GM12865 (cell line): Measurements from ENCODE around the gene KIF3A.

Source experiments
- DNase-seq: peaks from one replicate; pipeline ENCODE4 v3.0.0; 2010; ENCODE audit warnings: low read depth
- H3K4me3 ChIP-seq: 2 replicates; pipeline ENCODE4 v1.5.1; 2011; ENCODE audit warnings: mild to moderate bottlenecking, low read depth, low read length, control low read depth
- TF ChIP-seq, protein P1 (sequence below): IDR thresholded peaks from 2 replicates; pipeline ENCODE4 v1.5.1; 2011; ENCODE audit warnings: low read length, control low read depth, low read depth, inconsistent platforms; ENCODE audit not compliant: insufficient read depth; ENCODE audit errors: missing control alignments

Gene KIF3A

DNA sequence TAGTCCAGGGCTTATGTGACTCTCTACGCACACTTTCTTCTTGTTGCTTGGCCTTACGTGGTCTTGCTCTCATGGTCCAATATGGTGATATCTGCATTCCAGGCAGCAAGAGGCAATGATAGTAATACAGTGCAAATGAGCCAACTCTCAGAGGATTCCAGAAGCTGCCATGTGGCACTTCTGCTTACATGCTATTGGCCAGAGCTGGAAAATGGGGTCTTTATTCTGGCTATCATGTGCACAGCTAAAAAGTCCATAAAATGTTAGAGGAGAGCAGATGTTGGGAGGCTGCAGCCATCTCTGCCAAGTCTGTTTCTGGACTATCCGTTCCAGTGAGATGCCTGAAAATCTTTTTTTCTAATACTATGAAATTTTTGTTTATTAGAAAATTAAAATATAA, 42.6 kb upstream of the KIF3A start:
- no peak overlapping the region for H3K4me3 ChIP-seq
- no peak for DNase-seq
- TF ChIP-seq, protein P1, sequence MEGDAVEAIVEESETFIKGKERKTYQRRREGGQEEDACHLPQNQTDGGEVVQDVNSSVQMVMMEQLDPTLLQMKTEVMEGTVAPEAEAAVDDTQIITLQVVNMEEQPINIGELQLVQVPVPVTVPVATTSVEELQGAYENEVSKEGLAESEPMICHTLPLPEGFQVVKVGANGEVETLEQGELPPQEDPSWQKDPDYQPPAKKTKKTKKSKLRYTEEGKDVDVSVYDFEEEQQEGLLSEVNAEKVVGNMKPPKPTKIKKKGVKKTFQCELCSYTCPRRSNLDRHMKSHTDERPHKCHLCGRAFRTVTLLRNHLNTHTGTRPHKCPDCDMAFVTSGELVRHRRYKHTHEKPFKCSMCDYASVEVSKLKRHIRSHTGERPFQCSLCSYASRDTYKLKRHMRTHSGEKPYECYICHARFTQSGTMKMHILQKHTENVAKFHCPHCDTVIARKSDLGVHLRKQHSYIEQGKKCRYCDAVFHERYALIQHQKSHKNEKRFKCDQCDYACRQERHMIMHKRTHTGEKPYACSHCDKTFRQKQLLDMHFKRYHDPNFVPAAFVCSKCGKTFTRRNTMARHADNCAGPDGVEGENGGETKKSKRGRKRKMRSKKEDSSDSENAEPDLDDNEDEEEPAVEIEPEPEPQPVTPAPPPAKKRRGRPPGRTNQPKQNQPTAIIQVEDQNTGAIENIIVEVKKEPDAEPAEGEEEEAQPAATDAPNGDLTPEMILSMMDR, result no peak

DNA sequence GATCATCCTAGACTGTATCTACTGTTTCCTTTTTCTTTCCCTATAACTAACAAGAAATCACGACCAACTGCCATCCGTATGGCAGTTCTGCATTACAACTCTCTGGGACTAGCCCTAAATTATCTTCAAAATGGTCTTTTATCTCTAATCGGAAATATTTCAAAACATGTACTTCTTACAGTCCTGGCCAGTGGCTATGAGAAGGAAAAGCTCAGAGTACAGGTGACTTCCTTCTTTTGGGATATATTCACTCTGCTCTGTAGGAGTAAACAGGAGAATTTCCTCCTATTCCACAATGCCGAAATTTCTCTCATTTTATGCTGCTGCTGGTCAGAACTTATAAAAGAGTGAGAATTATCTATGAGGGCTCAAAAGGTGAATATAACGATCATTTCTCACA, 41.5 kb upstream of the KIF3A start:
- H3K4me3 ChIP-seq, result no peak overlapping the region
- no peak for DNase-seq
- TF ChIP-seq, protein P1, result no peak

DNA sequence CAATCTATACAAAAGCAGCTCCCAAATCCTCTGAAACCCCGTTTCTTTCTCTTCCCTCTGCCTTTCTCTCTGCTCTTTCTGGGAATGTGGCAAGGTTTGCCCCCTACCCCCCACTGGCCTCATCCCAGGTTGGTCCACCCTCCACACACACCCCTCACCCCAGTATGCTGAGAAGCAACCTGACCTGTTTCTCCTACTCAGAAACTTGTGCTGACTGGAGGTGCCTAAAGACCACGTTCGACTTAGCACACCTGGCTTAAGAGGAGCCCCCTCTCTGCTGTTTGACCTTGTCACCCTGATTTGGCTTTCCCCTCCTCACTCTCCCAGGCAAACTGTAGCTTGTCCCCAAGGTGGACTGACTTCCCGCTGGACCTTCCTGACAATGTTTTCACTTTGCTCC, 40.8 kb upstream of the KIF3A start:
- H3K4me3 ChIP-seq, result peak overlapping the region; percentile 60
- TF ChIP-seq, protein P1, result no peak
- DNase-seq, result no peak

DNA sequence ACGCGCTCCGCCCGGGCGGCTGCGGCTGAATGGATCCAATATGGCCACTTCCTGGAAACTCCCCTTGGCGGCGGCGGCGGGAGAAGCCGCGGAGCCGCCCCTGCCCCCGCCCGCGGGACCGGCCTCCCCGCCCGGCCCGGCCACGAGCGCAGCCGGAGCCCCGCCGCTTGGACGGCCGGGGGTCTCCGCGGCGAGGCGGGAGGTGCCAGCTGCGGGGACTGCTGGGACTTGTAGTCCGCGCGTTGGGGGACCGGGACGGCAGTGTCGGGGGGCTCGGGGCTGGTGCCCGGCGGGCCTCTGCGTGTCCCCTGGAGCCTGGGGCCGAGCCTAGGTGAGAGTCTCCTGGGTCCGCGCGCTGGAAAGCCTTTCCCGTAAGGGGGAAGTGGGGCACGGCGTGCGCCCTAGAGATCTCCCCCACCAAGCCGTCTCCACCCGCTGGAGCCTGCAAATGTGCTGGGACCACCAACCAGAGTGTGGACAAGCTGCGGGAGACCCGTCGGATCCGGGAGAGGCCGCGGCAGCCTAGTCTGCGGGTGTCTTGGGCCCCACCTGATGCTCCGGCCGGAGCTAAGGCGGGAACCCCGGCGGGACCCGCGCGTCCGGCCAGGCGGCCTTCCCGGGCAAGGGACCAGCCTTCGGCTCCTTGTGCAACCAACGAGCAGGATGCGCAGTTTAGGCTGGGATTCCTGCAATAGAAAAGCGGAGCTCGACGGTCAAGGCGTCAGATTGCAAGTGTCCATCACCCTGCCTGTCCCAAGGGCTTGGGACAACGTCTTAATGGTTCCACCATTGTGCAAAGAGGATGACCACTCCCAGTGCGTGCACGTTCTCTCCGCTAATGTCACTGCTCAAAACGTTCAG, 40.1 kb upstream of the KIF3A start, which contains the start of gene SEPTIN8:
SEPTIN8 (minus strand) TSS at position 31 of the 861 bp plus-strand sequence. CDS start 102 bp downstream, outside the sequence.
- TF ChIP-seq, protein P1, result no peak
- peak; percentile 54 for DNase-seq
- H3K4me3 ChIP-seq, result peak within 1 kb of the TSS; percentile 60

DNA sequence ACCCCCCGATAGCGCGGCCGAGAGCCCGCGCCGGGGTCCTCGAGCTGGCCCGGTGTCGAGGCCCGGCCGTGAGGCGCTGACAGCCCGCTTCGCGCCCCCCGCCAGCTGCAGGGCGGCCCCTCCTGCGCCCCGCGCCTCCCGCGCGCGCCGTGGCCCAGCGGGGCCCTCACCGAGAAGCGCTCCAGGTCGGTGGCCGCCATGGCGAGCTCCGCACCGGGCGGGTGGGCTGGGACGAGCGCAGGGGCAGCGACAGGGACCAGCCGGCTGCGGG, 39.5 kb upstream of the KIF3A start:
- H3K4me3 ChIP-seq, result peak overlapping the region; percentile 60
- TF ChIP-seq, protein P1, result no peak
- DNase-seq, result no peak

DNA sequence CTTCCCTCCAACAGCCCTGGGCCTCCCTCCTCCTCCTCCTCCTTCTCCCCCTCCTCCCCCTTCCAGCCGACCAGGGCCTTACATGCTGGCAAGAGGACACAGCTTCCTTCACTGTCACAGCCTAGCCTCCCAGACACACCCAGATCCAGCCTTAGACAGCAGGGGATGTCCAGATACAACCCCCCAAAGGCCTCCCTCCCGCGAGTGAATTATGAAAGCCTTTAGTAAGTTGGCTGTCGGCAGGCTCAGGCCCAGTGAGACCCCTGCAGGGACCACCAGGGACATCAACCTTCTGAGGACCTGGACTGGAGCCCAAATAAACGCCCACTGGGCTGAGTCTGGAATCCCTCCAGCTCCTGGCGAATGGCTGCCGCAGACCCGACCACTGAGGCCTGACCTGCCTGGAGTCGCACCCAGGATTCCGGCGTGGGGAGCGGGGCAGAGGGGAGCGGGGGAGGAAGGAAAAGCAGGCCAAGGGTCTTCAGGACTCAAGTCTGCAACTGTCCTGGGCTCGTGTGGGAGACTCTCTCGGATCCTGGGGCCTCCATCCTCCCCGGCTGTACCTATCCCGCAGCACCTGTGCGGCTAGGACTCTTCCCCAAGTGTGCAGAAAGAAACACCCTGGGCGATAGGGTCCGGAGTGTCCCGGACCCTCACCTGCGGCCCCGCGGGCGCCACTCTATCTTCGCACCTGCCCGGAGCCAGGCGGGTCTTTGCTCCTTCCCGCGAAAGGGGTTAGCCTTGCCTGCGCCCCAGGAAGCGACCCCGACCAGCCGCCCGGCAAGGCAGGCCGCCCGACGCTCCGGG, 39.0 kb upstream of the KIF3A start:
- peak overlapping the region; percentile 60 for H3K4me3 ChIP-seq
- TF ChIP-seq, protein P1, result no peak
- no peak for DNase-seq
